Mesothelial cell of epicardium (in vitro differentiated cells): ENCODE data around the gene VEGFB. TPM values are rescaled to one million over a fixed set of nuclear protein-coding genes. Genes with fewer than 3 reads are reported as not detected.

Experiments
- DNase-seq, 2 experiments: peaks; one replicate each; pipeline ENCODE4 v3.0.0; 2021; ENCODE audit warnings: low spot score in 2 of 2; ENCODE audit not compliant: unreplicated experiment in 2 of 2
- H3K27ac Mint-ChIP-seq: 2 replicates; pipeline ENCODE4 v1.8.0; 2021; ENCODE audit warnings: mixed read lengths
- H3K27me3 Mint-ChIP-seq: 2 replicates; pipeline ENCODE4 v1.8.0; 2021; ENCODE audit warnings: low read depth, mixed read lengths
- H3K36me3 Mint-ChIP-seq: 2 replicates; pipeline ENCODE4 v1.8.0; 2021; ENCODE audit warnings: mixed read lengths
- H3K4me1 Mint-ChIP-seq: 2 replicates; pipeline ENCODE4 v1.8.0; 2021; ENCODE audit warnings: mixed read lengths
- H3K4me3 Mint-ChIP-seq: 2 replicates; pipeline ENCODE4 v1.8.0; 2021; ENCODE audit warnings: mild to moderate bottlenecking, moderate library complexity, mixed read lengths
- H3K9me3 Mint-ChIP-seq: 2 replicates; pipeline ENCODE4 v1.8.0; 2021; ENCODE audit warnings: mixed read lengths
- CTCF ChIP-seq: fragments of 200-600 bp; sonication (generic); IDR thresholded peaks from one replicate; pipeline ENCODE4 v1.5.0; 2021; ENCODE audit warnings: antibody characterized with exemption; ENCODE audit not compliant: unreplicated experiment
- total RNA-seq: library from RNA; stranded (reverse); gene quantifications from 3 replicates; pipeline ENCODE4 v1.2.1, GENCODE V29; 2021

Gene VEGFB
- total RNA-seq, 1 donor from 2014 or later = 83.2 TPM

GRCh38 chr11:64259533-64260067 lies 25.2 kb downstream of the VEGFB start:
- no peak for TF ChIP-seq CTCF
- Mint-ChIP-seq H3K4me1 (peaks cover 7% of the 10 kb centered on the region), H3K9me3 (no peaks in the 10 kb centered on the region), H3K27ac (no peak overlapping the region), H3K27me3 (no peaks in the 10 kb centered on the region), H3K4me3 (no peak overlapping the region), H3K36me3 (peaks cover 27% of the 10 kb centered on the region)
- DNase-seq = no peak

- H3K4me1 Mint-ChIP-seq = peaks cover 9% of the 10 kb centered on the region
- TF ChIP-seq CTCF = no peak
- no peak overlapping the region for H3K4me3 Mint-ChIP-seq
- H3K27ac Mint-ChIP-seq = no peak overlapping the region
- no peaks in the 10 kb centered on the region for H3K27me3 Mint-ChIP-seq
- no peak for DNase-seq
- H3K9me3 Mint-ChIP-seq = no peaks in the 10 kb centered on the region
- peaks cover 27% of the 10 kb centered on the region for H3K36me3 Mint-ChIP-seq
Observed at GRCh38 chr11:64260147-64260708, 25.8 kb downstream of the VEGFB start.

- Mint-ChIP-seq H3K27ac (no peak overlapping the region), H3K4me3 (no peak overlapping the region), H3K4me1 (peaks cover 9% of the 10 kb centered on the region), H3K9me3 (no peaks in the 10 kb centered on the region), H3K27me3 (no peaks in the 10 kb centered on the region), H3K36me3 (peaks cover 29% of the 10 kb centered on the region)
- no peak for TF ChIP-seq CTCF
- DNase-seq = no peak
Observed at GRCh38 chr11:64261556-64262080, 27.2 kb downstream of the VEGFB start.

- no peak overlapping the region for H3K4me3 Mint-ChIP-seq
- H3K4me1 Mint-ChIP-seq = peaks cover 9% of the 10 kb centered on the region
- H3K9me3 Mint-ChIP-seq = no peaks in the 10 kb centered on the region
- H3K36me3 Mint-ChIP-seq = peaks cover 29% of the 10 kb centered on the region
- no peak overlapping the region for H3K27ac Mint-ChIP-seq
- H3K27me3 Mint-ChIP-seq = no peaks in the 10 kb centered on the region
- TF ChIP-seq CTCF = no peak
- no peak for DNase-seq
Observed at GRCh38 chr11:64262271-64263002, 28.1 kb downstream of the VEGFB start.

GRCh38 chr11:64263021-64263946 lies 28.9 kb downstream of the VEGFB start:
- Mint-ChIP-seq H3K27ac (no peak overlapping the region), H3K27me3 (no peaks in the 10 kb centered on the region), H3K4me1 (peaks cover 12% of the 10 kb centered on the region), H3K36me3 (peaks cover 26% of the 10 kb centered on the region), H3K4me3 (no peak overlapping the region), H3K9me3 (no peaks in the 10 kb centered on the region)
- DNase-seq = no peak
- TF ChIP-seq CTCF = no peak
